Measurements from ENCODE around the gene PACSIN3.
"Not testable (repeated sequence)": the region's sequence is repeated elsewhere in the genome, so short reads cannot be mapped to it uniquely, and the experiment has no call there.

DNA sequence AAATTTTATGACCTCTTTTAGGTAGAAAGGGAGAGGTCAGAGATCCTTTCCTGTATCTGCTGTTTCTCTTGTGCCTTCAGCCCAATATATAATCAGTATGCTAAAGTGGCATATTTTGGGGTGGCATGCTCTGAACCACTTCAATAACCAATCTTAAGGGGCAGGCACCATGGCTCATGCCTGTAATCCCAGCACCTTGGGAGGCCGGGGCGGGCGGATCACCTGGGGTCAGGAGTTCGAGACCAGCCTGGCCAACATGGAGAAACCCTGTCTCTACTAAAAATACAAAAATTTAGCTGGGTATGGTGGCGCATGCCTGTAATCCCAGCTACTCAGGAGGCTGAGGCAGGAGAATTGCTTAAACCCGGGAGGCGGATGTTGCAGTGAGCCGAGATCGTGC lies 11.9 kb upstream of the PACSIN3 start:
- TF ChIP-seq, protein P1, sequence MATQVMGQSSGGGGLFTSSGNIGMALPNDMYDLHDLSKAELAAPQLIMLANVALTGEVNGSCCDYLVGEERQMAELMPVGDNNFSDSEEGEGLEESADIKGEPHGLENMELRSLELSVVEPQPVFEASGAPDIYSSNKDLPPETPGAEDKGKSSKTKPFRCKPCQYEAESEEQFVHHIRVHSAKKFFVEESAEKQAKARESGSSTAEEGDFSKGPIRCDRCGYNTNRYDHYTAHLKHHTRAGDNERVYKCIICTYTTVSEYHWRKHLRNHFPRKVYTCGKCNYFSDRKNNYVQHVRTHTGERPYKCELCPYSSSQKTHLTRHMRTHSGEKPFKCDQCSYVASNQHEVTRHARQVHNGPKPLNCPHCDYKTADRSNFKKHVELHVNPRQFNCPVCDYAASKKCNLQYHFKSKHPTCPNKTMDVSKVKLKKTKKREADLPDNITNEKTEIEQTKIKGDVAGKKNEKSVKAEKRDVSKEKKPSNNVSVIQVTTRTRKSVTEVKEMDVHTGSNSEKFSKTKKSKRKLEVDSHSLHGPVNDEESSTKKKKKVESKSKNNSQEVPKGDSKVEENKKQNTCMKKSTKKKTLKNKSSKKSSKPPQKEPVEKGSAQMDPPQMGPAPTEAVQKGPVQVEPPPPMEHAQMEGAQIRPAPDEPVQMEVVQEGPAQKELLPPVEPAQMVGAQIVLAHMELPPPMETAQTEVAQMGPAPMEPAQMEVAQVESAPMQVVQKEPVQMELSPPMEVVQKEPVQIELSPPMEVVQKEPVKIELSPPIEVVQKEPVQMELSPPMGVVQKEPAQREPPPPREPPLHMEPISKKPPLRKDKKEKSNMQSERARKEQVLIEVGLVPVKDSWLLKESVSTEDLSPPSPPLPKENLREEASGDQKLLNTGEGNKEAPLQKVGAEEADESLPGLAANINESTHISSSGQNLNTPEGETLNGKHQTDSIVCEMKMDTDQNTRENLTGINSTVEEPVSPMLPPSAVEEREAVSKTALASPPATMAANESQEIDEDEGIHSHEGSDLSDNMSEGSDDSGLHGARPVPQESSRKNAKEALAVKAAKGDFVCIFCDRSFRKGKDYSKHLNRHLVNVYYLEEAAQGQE (IDR thresholded peaks at IDR 0.05; ENCODE audit: borderline replicate concordance) = not testable (repeated sequence)
- TF ChIP-seq POLR2AphosphoS5 (IDR thresholded peaks at IDR 0.05) = not testable (repeated sequence)
- TF ChIP-seq, protein P2, sequence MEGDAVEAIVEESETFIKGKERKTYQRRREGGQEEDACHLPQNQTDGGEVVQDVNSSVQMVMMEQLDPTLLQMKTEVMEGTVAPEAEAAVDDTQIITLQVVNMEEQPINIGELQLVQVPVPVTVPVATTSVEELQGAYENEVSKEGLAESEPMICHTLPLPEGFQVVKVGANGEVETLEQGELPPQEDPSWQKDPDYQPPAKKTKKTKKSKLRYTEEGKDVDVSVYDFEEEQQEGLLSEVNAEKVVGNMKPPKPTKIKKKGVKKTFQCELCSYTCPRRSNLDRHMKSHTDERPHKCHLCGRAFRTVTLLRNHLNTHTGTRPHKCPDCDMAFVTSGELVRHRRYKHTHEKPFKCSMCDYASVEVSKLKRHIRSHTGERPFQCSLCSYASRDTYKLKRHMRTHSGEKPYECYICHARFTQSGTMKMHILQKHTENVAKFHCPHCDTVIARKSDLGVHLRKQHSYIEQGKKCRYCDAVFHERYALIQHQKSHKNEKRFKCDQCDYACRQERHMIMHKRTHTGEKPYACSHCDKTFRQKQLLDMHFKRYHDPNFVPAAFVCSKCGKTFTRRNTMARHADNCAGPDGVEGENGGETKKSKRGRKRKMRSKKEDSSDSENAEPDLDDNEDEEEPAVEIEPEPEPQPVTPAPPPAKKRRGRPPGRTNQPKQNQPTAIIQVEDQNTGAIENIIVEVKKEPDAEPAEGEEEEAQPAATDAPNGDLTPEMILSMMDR (IDR thresholded peaks at IDR 0.05; ENCODE audit: poor library complexity, severe bottlenecking) = not testable (repeated sequence)
